GM12801 (cell line): ENCODE measurements around the gene RNF123.

Experiments
- TF ChIP-seq, protein P1 (sequence below): IDR thresholded peaks from one replicate; pipeline ENCODE4 v1.5.1; 2011; ENCODE audit warnings: control low read depth; ENCODE audit not compliant: insufficient read length; ENCODE audit errors: extremely low read depth

The RNF123 gene

DNA sequence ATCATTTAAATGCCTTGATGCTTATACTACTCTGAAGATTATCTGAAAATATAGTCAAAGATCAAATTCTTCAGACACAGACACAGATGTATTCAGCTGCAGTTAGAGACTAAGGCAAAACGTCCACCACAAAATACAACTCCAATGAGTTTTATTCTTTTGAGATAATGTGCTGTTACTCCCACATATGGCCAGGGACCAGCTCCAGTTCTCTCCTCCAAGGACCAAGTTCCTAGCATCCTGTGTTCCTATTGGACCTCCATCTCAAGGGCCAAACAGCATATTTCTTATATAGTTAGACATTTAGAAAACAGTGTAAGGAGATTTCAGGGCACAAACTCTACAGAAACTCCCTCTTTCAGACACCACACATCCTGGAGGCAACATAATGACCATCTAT lies 69.9 kb downstream of the RNF123 start:
- TF ChIP-seq, protein P1, sequence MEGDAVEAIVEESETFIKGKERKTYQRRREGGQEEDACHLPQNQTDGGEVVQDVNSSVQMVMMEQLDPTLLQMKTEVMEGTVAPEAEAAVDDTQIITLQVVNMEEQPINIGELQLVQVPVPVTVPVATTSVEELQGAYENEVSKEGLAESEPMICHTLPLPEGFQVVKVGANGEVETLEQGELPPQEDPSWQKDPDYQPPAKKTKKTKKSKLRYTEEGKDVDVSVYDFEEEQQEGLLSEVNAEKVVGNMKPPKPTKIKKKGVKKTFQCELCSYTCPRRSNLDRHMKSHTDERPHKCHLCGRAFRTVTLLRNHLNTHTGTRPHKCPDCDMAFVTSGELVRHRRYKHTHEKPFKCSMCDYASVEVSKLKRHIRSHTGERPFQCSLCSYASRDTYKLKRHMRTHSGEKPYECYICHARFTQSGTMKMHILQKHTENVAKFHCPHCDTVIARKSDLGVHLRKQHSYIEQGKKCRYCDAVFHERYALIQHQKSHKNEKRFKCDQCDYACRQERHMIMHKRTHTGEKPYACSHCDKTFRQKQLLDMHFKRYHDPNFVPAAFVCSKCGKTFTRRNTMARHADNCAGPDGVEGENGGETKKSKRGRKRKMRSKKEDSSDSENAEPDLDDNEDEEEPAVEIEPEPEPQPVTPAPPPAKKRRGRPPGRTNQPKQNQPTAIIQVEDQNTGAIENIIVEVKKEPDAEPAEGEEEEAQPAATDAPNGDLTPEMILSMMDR = no peak

DNA sequence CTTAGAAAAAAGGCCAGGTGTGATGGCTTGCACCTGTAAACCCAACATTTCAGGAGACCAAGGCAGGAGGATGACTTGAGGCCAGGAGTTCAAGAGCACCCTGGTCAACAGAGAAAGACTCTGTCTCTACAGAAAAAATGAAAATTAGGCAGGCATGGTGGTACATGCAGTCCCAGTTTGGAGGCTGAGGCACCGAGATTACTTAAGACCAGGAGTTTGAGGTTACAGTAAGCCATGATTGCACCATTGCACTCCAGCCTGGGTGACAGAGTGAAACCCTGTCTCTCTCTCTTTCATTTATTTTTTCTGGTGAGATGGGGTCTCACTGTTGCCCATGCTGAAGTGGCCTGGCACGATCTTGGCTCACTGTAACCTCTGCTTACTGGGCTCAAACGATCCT lies 72.3 kb downstream of the RNF123 start:
- TF ChIP-seq, protein P1 = no peak

DNA sequence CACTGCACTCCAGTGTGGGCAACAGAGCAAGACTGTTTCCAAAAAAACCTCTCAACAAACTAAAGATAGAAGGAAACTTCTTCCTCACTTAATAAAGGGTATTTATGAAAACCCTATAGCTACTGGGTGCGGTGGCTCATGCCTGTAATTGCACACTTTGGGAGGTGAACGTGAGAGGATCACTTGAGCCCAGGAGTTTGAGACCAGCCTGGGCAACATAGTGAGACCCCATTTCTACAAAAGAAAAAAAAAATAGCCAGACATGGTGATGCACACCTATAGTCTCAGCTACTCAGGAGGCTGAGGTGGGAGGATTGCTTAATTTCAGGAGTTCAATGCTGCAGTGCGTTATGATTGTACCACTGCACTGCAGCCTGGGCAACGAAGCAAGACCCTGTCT lies 74.6 kb downstream of the RNF123 start:
- TF ChIP-seq, protein P1 = no peak

DNA sequence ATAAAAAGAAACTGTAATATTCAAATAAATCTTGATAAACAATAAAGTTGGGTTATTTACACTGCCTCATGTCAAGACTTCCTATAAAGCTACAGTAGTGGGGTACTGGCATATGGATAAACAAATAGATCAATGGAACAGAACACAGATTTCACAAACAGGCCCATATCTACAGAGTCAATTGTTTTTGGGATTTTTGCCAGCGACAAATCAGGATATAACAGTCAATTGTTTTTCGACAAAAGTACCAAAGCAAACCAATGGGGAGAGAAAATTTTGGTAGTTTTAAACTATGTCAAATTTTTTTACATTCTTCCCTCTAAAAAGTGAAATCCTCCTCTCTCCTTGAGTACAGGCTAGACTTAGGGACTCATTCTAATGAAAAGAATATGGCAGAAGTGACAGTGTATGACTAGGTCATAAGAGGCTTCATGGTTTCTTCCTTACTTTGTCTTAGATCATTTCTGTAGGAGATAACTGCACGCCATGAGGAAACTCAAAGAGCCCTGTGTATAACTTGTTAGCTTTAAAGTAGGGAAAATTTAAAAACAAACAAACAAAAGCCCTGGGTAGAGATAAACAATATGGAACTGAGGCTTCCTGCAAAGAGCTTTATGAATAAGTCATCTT lies 80.0 kb downstream of the RNF123 start:
- TF ChIP-seq, protein P1 = no peak

DNA sequence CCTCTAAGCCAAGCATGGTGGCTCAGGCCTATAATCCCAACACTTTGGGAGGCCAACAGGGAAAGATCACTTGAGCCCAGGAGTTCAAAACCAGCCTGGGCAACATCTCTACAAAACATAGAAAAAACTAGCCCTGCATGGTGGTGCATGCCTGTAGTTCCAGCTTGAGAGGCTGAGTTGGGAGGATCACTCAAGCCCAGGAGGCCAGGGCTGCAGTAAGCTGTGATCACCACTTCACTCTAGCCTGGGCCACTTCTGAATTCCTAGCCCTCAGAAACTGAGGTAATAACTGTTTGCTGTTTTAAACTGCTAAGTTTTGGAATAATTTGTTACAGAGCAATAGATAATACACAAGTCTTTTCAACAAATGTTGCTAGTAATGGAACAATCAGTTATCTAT lies 80.6 kb downstream of the RNF123 start:
- TF ChIP-seq, protein P1 = no peak
